Neutrophil (primary cell): ENCODE results near the gene DECR2.

Source experiments
- H3K27ac ChIP-seq: fragments of 200-600 bp; sonication (generic); 2 replicates; pipeline ENCODE4 v1.5.1; 2016; ENCODE audit warnings: mild to moderate bottlenecking, moderate library complexity
- H3K27me3 ChIP-seq: fragments of 200-600 bp; sonication (generic); 2 replicates; pipeline ENCODE4 v1.6.0; 2016; ENCODE audit warnings: mild to moderate bottlenecking
- H3K36me3 ChIP-seq: fragments of 200-600 bp; sonication (generic); 2 replicates; pipeline ENCODE4 v1.5.1; 2017
- H3K4me1 ChIP-seq, 2 experiments: fragments of 200-600 bp in 1 of 2; sonication (generic) in 1 of 2; 1 replicate in 1 of 2; 2 replicates in 1 of 2; pipeline versions ENCODE4 v1.5.1 to v1.6.1; 2013 to 2016; ENCODE audit warnings: low read depth in 1 of 2, low read length in 1 of 2, mild to moderate bottlenecking in 1 of 2, moderate library complexity in 1 of 2; ENCODE audit not compliant: control insufficient read depth in 1 of 2, insufficient read depth in 1 of 2
- H3K4me3 ChIP-seq, 2 experiments: fragments of 200-600 bp in 1 of 2; sonication (generic) in 1 of 2; 1 replicate in 1 of 2; 2 replicates in 1 of 2; pipeline ENCODE4 v1.5.1; 2013 to 2016; ENCODE audit warnings: low read depth in 1 of 2, low read length in 1 of 2, mild to moderate bottlenecking in 1 of 2, moderate library complexity in 1 of 2
- H3K9me3 ChIP-seq: fragments of 200-600 bp; sonication (generic); 2 replicates; pipeline ENCODE4 v1.5.1; 2016
- TF ChIP-seq, protein P1 (sequence below): fragments of 200-600 bp; sonication (generic); IDR thresholded peaks from 2 replicates; pipeline ENCODE4 v1.5.1; 2016; ENCODE audit warnings: antibody characterized with exemption

Gene DECR2

DNA sequence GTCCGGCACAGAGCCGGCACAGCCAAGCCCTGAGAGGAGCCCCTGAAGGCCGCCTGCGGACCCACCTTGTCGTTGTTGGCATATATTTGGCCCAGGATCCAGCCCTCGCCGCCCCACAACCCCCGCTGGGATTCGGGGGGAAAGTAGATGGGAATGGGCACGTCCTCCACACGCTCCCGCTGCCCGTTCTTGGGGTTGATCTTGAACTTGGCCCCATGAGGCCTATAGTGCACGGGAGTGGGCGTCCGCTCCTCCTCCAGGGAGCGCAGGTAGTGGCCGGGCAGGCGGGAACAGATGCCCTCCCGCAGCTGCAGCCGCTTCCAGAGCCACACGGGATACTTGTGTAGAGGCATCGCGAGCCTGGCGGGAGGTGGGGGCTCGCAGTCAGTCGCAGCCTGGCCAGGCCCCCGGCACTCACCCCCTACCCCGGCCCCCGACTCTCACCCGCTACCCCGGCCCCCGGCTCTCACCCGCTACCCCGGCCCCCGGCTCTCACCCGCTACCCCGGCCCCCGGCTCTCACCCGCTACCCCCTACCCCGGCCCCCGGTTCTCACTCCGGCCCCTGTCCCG is 31.7 kb upstream of the DECR2 start:
- H3K36me3 ChIP-seq: peaks cover 79% of the 10 kb centered on the region
- H3K4me3 ChIP-seq: peak overlapping the region; percentile 34 to 63
- no peaks in the 10 kb centered on the region for H3K9me3 ChIP-seq
- TF ChIP-seq, protein P1, sequence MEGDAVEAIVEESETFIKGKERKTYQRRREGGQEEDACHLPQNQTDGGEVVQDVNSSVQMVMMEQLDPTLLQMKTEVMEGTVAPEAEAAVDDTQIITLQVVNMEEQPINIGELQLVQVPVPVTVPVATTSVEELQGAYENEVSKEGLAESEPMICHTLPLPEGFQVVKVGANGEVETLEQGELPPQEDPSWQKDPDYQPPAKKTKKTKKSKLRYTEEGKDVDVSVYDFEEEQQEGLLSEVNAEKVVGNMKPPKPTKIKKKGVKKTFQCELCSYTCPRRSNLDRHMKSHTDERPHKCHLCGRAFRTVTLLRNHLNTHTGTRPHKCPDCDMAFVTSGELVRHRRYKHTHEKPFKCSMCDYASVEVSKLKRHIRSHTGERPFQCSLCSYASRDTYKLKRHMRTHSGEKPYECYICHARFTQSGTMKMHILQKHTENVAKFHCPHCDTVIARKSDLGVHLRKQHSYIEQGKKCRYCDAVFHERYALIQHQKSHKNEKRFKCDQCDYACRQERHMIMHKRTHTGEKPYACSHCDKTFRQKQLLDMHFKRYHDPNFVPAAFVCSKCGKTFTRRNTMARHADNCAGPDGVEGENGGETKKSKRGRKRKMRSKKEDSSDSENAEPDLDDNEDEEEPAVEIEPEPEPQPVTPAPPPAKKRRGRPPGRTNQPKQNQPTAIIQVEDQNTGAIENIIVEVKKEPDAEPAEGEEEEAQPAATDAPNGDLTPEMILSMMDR: no peak
- peak overlapping the region; percentile 75 for H3K27ac ChIP-seq
- H3K4me1 ChIP-seq: peaks cover 16 to 20% of the 10 kb centered on the region in 2 experiments
- peaks cover 9% of the 10 kb centered on the region for H3K27me3 ChIP-seq

DNA sequence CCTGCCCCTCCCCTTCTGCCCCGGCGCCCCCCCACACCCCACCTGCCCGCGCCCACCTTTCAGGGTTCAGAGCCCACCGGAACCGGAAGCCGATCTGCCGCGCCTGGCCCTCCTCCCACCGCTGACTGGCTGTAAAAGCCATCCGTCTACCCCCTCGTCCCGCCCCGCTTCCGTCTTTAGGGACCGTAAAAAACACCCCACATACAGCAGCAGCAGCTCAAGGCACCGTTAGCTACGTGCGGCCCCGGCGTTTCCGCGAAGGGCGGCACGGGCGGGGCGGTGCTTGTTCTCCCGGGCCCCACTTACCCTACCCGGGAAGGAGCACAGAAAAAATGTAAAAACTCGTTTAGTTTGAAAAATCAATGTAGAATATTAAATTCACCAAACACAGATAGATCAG is 31.2 kb upstream of the DECR2 start, which contains the start of gene MRPL28:
MRPL28 (minus strand) TSS at position 96 of the 400 bp plus-strand sequence. CDS start 320 bp downstream, outside the sequence.
- TF ChIP-seq, protein P1: no peak
- H3K27me3 ChIP-seq: peaks cover 8% of the 10 kb centered on the region
- H3K4me1 ChIP-seq: peaks cover 16 to 20% of the 10 kb centered on the region in 2 experiments
- peaks cover 84% of the 10 kb centered on the region for H3K36me3 ChIP-seq
- peak within 1 kb of the TSS; percentile 46 to 63 for H3K4me3 ChIP-seq
- H3K9me3 ChIP-seq: no peaks in the 10 kb centered on the region
- H3K27ac ChIP-seq: peak within 1 kb of the TSS; percentile 75

DNA sequence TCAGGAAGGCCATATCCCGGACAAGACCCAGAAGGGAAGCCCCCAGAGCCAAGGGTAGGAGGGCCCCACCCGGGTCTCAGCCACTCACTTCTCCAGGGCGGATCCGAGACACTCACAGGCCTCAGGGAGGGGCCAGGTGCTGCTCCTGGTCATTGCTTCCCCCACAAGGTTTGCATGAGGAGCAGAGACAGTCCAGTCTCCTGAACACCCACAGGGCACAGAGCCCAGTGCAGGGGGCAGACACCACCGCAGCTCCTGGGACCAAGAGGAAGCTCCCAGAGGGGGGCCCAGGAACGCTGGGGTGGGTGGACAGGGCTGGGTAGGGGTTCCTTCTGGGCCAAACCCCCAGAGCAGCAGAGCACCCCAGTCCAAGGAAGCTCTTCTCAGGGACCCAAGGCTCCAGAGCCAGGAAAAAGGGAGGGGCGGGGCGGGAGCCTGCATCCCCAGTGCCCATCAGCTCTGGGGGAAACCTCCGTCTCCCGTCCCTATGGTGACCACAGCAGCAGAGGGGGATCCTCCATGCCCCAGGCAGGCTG is 30.6 kb upstream of the DECR2 start:
- no peaks in the 10 kb centered on the region for H3K9me3 ChIP-seq
- peak overlapping the region; percentile 75 for H3K27ac ChIP-seq
- TF ChIP-seq, protein P1: no peak
- peaks cover 89% of the 10 kb centered on the region for H3K36me3 ChIP-seq
- peak overlapping the region; percentile 46 to 63 for H3K4me3 ChIP-seq
- peaks cover 16 to 20% of the 10 kb centered on the region in 2 experiments for H3K4me1 ChIP-seq
- peaks cover 8% of the 10 kb centered on the region for H3K27me3 ChIP-seq

DNA sequence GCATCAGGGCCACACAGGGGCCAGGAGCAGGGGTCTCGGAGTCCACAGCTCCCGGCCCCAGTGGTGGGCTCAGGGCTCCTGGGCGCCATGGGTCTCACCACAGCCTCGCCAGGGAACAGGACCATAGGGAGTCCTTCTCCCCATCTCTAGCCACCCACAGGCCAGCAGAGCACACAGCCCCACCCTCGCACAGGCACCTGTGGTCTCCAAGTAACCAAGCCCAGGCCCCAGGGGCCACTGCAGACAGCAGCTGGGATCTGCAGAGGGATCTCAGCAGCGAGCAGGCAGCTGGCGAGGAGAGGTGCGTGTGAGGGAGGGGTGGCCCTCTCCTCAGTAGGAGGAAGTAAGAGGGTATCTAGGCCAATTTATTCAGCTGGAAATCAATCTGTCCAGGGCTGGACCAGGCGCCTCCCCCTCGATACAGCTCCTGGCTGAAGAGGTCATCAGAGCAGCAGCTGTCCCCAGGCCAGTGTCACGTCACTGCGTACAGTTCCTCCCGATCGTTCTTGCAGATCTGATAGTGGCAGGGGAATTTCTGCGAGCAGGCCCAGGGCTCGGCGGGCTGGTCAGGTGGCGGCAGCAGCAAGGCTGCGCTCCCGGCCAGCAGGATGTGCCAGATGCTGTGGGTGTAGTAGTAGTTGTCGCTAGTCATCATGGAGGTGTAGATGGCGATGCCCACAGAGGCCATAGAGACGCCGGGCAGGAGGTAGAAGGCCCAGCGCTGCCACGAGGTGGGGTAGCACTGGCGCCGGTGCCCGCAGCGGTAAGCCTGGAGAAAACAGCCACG is 30.0 kb upstream of the DECR2 start:
- H3K36me3 ChIP-seq: peaks cover 89% of the 10 kb centered on the region
- H3K27me3 ChIP-seq: peaks cover 8% of the 10 kb centered on the region

DNA sequence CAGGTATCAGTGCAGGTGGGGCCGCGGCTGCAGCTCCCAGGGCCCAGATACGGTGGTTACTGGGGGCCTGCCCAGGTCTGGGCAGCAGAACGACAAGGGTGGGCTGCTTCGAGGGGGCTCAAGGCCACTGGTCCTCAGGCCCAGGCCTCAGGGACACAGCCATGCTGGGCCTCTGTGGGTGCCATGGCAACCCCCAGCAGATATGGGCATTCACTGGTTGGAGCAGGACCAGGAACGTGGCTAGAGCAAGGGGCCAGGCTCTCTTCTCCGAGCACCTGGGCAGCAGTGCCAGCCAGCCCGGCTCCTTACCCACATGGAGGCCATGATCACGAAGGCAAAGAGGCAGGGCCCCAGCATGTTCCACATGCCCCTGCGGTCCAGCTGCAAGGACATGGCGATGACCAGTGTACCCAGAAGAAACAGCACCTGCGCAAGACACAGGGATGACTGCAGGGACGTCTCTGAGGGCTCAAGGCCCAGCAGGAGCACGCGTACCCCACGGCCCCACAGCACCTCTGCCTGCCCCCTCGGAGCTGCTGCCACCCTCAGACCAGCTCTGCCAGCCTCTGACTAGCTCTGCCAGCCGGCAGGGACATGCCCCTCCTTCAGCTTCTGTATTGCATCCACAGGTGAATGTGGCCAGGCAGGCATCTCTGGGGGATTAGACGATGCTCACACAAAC is 29.2 kb upstream of the DECR2 start:
- Histone ChIP-seq H3K27me3 (peaks cover 8% of the 10 kb centered on the region), H3K4me3 (no peak overlapping the region), H3K9me3 (no peaks in the 10 kb centered on the region), H3K4me1 (peaks cover 16 to 20% of the 10 kb centered on the region in 2 experiments), H3K27ac (no peak overlapping the region), H3K36me3 (peaks cover 89% of the 10 kb centered on the region)
- TF ChIP-seq, protein P1: no peak

More for the DNA sequence above, 30.0 kb upstream of the DECR2 start:
- Histone ChIP-seq H3K27ac (peak overlapping the region; percentile 75), H3K9me3 (no peaks in the 10 kb centered on the region), H3K4me3 (no peak overlapping the region), H3K4me1 (peaks cover 16 to 20% of the 10 kb centered on the region in 2 experiments)
- TF ChIP-seq, protein P1: no peak
